Cardiac septum (tissue), 1 donor: Measurements from ENCODE around the gene MYO7A. TPM values are rescaled to one million over a fixed set of nuclear protein-coding genes. Genes with fewer than 3 reads are reported as not detected.

Experiments
- DNase-seq: peaks from one replicate; pipeline ENCODE4 v3.0.0-alpha.2; 2020; ENCODE audit warnings: low spot score
- intact Hi-C: fragments of 100-400 bp; cut with DNase I; formaldehyde crosslinking; loops from one replicate; pipeline ENCODE4 v1.14.0; 2022
- total RNA-seq: library from RNA; stranded (reverse); fragmentation: NEBNext Ultra II Directional; extraction: Animal tissue kit (Norgen Biotek cat#: 25700); gene quantifications from one replicate; pipeline ENCODE4 v1.2.1, GENCODE V29; 2021
- donor health status: DM: no; HTN: no; CAD: no.

The MYO7A gene
- total RNA-seq, 1 donor from 2014 or later = 3.0 TPM

- DNase-seq = no peak
- intact Hi-C loops = no loop called here
Measured at GRCh38 chr11:77231800-77232199, 103.8 kb downstream of the MYO7A start.

DNA sequence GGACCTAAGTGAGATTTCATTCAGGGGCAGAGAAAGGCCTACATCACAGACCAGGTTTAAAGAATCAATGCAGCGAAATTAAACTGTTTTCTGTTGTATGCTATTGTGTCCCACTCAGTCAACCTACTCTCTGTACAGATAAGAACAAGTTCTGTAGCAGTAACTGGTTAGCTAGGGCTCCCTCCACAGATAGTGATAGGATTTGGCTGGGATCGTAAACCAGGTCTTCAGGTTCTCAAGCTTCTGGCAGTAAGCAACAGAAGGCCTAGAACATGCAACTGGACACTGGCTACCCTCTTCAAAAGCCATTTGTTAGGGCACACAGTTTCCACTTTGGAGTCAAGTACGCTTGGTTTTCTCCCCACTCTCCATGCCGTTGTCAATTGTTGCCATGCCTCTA lies 104.2 kb downstream of the MYO7A start:
- intact Hi-C loops = no loop called here
- no peak for DNase-seq

DNA sequence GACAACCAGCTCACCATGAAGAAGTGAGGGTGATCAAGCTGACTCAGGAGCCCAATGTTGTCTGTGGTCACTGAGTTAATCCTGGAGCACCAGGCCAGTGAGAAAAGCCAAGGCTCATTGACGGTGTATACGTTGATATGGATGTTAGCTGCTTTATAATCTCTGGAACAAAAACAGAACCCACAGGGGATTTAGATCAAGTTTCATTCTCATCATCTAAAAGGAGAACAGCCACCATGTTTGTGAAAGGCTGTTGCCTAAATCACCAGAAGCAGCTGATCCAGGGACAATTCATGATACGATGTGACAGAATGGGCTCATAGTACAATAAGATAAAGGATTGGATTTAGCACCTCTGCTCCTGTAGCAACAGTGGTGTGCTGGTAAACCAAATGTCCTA lies 105.0 kb downstream of the MYO7A start:
- DNase-seq = no peak
- intact Hi-C loops = no loop called here

GRCh38 chr11:77236901-77237300 lies 108.9 kb downstream of the MYO7A start:
- intact Hi-C loops = no loop called here
- DNase-seq = no peak

DNA sequence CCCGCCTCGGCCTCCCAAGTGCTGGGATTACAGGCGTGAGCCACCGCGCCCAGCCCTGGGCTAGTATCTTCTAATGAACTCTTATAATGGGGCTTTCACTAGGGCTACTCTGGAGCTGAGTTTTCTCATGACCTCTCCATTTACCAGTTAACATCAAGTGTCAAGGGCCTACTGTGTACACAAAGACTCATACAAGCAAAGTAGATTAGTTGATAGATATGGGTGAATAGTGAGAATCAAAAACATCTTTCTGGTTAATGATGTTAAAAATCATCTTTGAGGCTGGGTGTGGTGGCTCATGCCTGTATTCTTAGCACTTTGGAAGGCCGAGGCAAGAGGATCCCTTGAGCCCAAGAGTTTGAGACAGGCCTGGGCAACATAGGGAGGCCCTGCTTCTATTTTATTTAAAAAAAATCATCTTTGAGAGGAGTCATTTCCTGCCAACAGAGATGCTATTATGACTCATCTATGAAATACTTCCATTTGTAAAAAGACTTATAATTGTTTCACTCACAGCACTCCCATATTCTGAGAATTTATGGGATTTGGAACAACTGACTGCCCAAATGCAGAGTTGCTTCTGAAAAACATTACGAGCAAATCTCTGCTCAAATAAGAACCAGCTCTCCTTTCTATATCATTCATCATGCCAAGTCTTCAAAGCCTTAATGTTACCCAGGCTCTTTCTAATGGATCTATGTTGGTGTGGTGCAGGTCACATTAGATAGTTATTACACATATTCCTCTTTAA lies 116.4 kb downstream of the MYO7A start:
- intact Hi-C loops = no loop called here
- DNase-seq = no peak

- DNase-seq = no peak
- intact Hi-C loops = no loop called here
Measured at GRCh38 chr11:77249427-77249826, 121.4 kb downstream of the MYO7A start.

- intact Hi-C loops = no loop called here
- DNase-seq = no peak
Measured at GRCh38 chr11:77250881-77251640, 123.0 kb downstream of the MYO7A start.

DNA sequence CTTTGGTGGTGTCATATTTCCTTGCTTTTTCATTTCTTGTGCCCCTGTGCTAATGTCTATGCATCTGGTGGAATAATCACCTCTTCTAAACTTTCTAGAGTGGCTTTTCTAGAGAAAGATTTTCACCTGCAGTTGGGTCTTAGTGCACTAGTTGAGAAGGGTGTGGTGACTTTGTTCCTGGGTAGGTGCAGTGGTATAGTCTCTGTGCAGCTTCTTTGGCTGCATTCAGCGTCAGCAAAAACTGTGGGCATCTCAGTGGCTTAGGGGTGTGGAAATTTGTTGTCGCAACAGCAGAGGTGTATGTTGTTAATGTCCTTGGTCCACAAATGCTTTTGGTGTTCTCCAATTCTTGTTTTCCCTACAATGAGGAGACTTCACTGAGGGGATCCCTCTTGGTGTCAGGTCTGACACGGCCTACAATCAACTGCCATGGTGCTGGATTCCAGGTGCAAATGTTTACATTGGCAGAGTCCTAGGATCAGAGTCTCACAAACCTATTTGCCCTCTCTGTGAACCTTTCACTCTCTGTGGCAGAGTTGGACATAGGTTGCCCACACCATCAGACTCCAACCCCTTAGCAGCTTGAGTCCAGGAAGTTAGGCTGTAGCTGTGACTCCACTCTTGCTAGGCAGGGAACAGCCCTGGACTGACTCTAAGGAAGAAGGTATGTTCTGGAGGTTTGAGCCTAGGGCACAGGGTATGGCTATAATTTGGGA lies 124.7 kb downstream of the MYO7A start:
- intact Hi-C loops = no loop called here
- DNase-seq = no peak

DNA sequence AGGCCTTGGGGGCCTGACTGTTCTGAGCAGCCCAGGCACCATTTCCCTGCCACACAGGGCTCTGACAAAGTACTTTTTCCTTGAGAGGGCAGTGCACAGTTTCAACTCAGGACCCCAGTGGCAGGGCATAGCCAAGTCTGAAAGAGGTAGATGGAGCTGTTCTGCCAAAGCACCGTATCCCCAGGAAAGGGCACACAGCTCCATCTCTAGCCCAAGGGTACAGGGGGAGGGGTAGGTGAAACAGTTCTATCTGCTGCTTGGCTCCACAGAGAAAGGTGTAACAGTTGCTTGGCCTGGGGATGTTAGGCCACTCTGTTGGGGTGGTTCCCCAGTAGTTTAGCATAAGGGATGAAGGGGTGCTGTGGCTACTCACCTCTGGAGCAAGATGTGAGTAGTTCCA lies 125.6 kb downstream of the MYO7A start:
- intact Hi-C loops = no loop called here
- no peak for DNase-seq

- DNase-seq = no peak
- intact Hi-C loops = no loop called here
Measured at GRCh38 chr11:77259641-77260040, 131.6 kb downstream of the MYO7A start.

DNA sequence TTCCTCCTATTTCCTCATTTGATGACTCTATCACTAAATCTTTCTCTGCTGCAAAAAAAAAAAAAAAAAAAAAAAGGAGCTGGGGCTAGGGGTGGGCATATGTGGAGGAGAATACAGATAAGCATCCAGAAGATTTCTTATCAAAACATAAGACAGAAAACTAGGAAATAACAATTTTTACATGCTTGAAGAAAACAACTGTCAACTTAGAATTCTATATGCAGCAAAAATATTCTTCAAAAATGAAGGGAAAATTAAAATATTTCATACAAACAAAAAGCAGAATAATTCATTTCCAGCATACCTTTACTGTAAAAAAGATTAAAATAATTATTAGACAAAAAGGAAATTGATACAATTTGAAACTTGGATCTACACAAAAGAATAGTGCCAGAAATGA lies 134.8 kb downstream of the MYO7A start:
- intact Hi-C loops = no loop called here
- no peak for DNase-seq

Other genes with a start within 250 kb of the MYO7A start
- gene B3GNT6, start 93.8 kb upstream of the MYO7A start, total RNA-seq = not detected
- gene CAPN5, start 61.3 kb upstream of the MYO7A start, total RNA-seq = 4.0 TPM
- not detected for gene OMP, start 25.4 kb upstream of the MYO7A start, total RNA-seq
- not detected for gene GDPD4, start 173.4 kb downstream of the MYO7A start, total RNA-seq